T-helper 9 cell (primary cell): ENCODE measurements around the gene MKRN1.
"Not testable (repeated sequence)": the region's sequence is repeated elsewhere in the genome, so short reads cannot be mapped to it uniquely, and the experiment has no call there.

Experiments
- DNase-seq: peaks from one replicate; pipeline ENCODE4 v3.0.0-alpha.2; 2020

The MKRN1 gene

GRCh38 chr7:140484479-140484878, 5.2 kb upstream of the MKRN1 start:
- DNase-seq: no peak

- DNase-seq: no peak
Observed at GRCh38 chr7:140479739-140480084, 407 bp upstream of the MKRN1 start.

DNA sequence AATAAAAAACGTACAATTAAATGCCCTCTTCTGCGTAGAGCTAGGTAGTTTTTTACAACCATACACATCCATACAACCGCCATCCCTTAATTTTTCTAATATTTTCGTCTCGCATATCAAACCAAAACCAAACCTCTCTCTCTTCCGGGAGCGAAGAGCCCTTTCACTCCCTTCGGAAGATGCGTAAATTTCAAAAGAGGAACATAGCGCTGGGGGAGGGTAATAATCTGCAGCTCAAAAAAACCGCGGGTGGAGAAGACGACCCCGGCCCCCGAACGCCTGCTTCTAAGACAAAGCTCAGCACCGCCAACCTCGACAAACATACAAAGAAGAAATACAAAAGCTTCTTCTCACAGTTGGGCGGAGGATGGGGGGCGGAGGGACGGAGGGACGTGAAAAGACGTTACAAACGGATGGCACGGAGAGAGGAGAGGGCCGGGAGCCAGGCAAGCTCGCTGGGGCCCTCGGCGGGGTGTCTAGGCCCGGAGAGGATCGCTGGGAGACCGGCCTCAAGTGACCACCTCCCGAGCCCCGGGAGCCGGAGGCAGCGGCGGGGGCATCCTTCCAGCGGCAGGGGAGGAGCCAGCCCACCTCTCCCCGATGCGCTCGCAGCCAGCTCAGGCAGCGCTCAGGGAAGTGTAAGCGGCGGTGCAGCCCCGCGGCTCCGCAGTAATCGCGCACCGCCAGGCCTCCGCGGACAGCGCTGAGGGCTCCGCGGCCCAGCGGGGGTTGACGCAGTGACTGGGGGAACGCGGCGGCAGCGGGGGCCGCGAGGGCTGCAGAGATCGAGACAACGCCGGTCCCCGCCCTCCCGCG, 851 bp downstream of the MKRN1 start:
- no peak for DNase-seq

- DNase-seq: no peak
Observed at GRCh38 chr7:140476698-140477261, 2.5 kb downstream of the MKRN1 start.

- DNase-seq: peak; percentile 45
Observed at GRCh38 chr7:140475747-140476333, 3.5 kb downstream of the MKRN1 start.

DNA sequence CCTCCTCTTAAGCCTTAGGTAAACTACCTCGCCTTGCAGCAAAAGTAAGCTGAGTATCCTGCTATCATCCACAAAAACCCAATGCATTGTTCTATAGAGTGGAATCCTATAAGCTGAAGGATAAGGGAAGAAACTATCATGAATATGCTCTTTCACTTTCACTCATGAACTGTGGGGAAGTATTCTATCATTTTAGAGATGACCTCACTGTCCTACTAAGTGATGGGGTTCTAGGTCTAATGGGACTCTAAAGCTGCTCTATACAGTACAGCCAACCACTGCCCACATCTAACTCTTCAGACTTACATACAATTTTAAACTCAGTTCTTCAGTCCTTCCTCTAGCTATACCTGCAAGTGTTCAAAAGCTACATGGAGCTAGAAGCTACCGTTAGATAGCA, 16.2 kb downstream of the MKRN1 start:
- DNase-seq: no peak

DNA sequence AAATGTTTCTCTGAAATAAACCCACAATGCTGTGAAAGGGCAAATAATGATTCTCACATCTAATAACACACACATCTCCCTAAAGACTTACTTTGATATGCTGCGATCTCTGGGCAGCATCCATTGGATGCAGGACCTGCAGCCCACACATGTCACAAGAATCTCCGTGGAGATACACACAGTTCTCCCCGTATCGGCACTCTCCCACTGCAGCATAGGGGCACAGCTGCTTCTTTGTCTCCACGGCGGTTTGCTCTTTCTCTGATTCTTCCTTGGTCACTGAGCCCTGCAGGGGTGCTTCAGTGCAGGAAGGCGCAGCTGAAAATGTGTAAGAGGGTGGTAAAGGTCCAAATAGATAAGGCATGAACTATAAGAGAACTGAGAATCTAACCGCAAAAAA, 20.4 kb downstream of the MKRN1 start:
- no peak for DNase-seq

DNA sequence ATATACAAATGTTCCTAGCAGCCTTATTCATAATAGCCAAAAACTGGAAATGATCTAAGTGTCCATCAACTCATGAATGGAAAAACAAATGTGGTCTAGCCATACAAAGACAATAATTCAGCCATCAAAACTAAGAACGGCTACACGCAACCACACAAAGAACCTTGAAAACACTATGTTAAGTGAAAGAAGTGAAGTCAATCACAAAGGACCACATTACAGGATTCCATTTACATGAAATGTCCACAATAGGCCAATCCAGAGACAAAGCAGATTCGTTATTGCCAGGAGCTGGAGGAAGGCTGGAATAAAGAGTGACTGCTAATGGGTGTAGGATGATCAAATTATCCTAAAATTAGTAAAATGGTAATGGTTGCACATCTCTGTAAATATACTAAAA, 21.1 kb downstream of the MKRN1 start:
- no peak for DNase-seq

DNA sequence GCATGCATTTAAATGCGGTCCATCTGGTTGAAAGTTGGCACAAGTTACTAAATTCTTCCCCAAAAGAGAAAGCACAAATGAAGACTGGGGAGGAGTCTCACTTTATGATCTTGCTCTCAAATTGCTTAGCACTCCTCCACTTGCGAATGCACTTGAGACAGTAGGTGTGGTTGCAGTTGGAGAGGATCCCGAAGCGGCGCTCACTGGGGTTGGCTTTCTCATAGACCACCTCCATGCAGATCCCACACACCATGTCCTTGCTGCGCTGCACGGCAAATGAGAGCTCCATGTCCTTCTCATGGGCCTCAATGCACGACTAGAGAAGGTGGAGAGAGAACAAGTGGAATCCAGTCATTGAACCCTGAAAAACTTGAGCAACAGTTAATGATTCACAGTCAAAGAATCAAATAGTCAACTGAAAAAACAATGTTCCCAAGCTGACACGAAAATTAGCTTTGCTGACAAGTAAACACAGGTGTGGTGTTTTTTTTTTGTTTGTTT, 22.7 kb downstream of the MKRN1 start:
- DNase-seq: no peak

- DNase-seq: no peak
Observed at GRCh38 chr7:140455743-140456142, 23.6 kb downstream of the MKRN1 start.

DNA sequence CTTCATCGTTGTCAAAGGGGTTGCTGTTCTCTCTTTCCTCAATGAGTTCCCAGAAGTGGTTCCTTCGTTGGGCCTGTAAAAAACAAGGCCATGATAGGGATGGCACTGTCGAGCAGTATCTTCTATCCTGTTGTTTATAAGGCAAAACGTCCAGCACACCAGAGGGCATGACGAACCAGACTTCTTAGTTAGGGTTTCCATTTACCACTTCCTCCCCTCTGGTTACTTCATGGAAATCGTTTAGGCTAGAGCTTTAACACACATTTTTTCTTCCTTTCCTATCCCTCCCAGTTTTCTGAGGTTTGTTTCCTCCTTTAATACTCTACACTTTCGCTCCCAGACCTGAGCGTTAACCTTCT, 24.7 kb downstream of the MKRN1 start:
- DNase-seq: no peak

GRCh38 chr7:140453785-140454656, 25.3 kb downstream of the MKRN1 start:
- not testable (repeated sequence) for DNase-seq

- no peak for DNase-seq
Observed at GRCh38 chr7:140453273-140453672, 26.0 kb downstream of the MKRN1 start.

DNA sequence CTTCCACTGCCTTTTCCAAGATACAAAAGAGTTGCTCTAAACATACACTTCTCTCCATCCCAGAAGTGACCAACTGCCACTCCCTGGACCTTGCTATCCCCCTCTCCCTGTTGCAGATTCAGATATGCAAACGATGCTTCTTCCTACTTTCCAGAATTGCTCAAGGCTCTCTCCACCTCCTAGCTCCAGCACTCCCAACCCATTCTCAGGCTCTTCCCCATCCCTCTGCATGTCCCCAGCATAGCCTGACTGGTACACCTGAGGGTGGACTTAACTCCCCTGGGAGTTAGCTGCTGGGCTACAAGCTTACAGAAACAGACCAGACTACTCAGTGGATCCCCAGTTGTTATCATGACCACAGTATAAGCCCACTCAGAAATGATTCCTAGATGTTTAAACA, 27.6 kb downstream of the MKRN1 start:
- DNase-seq: no peak

DNA sequence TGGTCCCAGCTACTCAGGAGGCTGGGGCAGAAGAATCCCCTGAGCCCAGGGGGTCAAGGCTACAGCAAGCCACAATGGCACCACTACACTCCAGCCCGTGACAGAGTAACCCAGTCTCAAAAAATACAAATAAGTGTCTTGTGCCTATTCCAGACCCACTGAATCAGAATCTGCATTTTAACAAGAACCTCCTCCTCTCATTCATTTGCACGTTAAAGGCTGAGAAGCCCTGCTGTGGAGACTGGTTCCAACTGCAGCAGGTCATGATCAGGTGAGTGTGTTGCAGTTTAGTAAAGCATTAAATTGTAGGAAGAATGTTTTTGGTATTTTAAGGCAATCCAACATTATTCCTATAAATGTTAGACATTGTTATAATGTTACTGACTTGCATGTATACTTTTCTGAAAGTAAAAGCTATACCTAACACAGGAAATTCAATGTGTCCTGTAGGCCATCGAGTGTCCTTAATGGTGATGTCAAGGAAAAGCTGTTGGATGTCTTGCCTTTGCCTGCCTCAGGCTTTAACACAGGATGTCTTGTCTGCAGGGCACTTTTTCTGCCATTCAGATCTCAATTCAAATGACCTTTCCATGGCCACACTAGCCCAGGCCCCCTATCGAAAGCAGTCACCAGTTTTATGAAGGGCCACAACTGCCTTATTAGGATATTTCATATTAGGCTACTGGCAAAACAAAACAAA, 30.4 kb downstream of the MKRN1 start:
- DNase-seq: no peak

- DNase-seq: no peak
Observed at GRCh38 chr7:140447841-140448240, 31.5 kb downstream of the MKRN1 start.

GRCh38 chr7:140446467-140446866, 32.8 kb downstream of the MKRN1 start:
- no peak for DNase-seq

DNA sequence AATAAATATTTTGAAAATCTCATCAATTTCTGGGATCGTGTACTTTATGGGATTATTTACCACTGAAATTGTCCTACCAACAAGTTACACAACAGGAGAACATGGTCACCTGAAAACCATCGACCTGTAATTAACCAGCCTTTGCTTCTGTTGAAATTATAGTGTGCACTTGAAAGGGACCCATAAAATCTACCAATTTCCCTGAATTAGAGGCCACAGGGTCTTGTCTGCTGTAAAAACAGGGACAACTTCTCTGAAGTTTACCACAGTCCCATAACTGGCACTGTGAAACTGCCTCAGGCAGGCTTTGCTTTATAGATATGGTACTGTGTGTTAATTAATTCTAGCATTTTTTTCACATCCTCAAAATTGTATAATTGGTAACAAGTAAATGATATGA, 37.8 kb downstream of the MKRN1 start:
- no peak for DNase-seq

GRCh38 chr7:140440593-140440992, 38.7 kb downstream of the MKRN1 start:
- no peak for DNase-seq

DNA sequence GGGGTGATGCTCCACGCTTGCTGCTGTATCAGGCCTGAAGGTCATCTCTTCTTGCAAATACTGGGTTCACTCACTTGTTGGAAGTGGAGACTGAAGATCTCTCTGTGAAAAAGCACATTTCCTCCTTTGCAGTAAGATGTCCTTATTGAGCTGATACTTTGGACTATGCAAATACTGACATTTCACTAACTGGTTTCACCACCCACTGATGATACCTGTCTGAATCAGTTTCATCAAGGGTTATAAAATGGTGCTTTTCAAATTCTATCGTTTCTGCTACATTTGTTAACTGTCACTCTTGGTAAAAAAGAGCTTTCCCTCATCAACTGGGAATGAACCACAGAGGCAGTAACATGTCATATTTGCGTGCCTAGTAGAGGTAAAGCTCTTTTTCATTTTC, 39.9 kb downstream of the MKRN1 start:
- no peak for DNase-seq

- no peak for DNase-seq
Observed at GRCh38 chr7:140435252-140435895, 43.9 kb downstream of the MKRN1 start.

- no peak for DNase-seq
Observed at GRCh38 chr7:140433396-140433795, 45.9 kb downstream of the MKRN1 start.
